Adrenal gland (tissue), 5 donors: ENCODE results near the gene MRPS10.

ENCODE experiments used
- CTCF ChIP-seq, 6 experiments: fragments of 450-650 bp in 4 of 6; fragments of 200-600 bp in 2 of 6; sonication (generic) in 1 of 6; IDR thresholded peaks; 1 replicate in 5 of 6; 2 replicates in 1 of 6; pipeline versions ENCODE4 v1.5.1 to v1.8.0; 2016 to 2021; ENCODE audit warnings: antibody characterized with exemption in 6 of 6, mild to moderate bottlenecking in 2 of 6, moderate library complexity in 1 of 6
- POLR2A ChIP-seq, 2 donors: fragments of 450-650 bp; IDR thresholded peaks; one replicate each; pipeline ENCODE4 v1.6.1; 2017; ENCODE audit warnings: antibody characterized with exemption in 2 of 2, mild to moderate bottlenecking in 2 of 2, moderate library complexity in 1 of 2
- donor health status: DM: no; HTN: no; CAD: no.

GRCh38 chr6:42237857-42238256, 20.2 kb upstream of the MRPS10 start:
- TF ChIP-seq POLR2A (IDR thresholded peaks at IDR 0.05) = no peak
- no peak for TF ChIP-seq CTCF (IDR thresholded peaks at IDR 0.05)
